Measurements from ENCODE around the gene CPEB1.
"Not testable (repeated sequence)": the region's sequence is repeated elsewhere in the genome, so short reads cannot be mapped to it uniquely, and the experiment has no call there.

Gene CPEB1

GRCh38 chr15:82504074-82504473 lies 143.1 kb downstream of the CPEB1 start:
- peak; percentile 90 for FAIRE-seq

GRCh38 chr15:82502700-82503339 lies 144.3 kb downstream of the CPEB1 start:
- FAIRE-seq, result not testable (repeated sequence)

GRCh38 chr15:82500772-82501171 lies 146.4 kb downstream of the CPEB1 start:
- not testable (repeated sequence) for FAIRE-seq

GRCh38 chr15:82497978-82498377 lies 149.2 kb downstream of the CPEB1 start:
- FAIRE-seq, result not testable (repeated sequence)
